Gastroesophageal sphincter (tissue), 3 donors: Measurements from ENCODE around the gene GSTA4.

Experiments used
- POLR2A ChIP-seq, 2 donors: fragments of 450-650 bp; IDR thresholded peaks; one replicate each; pipeline ENCODE4 v1.6.1; 2017; ENCODE audit warnings: antibody characterized with exemption in 2 of 2, mild to moderate bottlenecking in 2 of 2, moderate library complexity in 1 of 2
- TF ChIP-seq, protein P1 (sequence below), 4 experiments: fragments of 200-600 bp in 2 of 4; fragments of 450-650 bp in 2 of 4; sonication (generic) in 1 of 4; IDR thresholded peaks; one replicate each; pipeline ENCODE4 v1.5.1; 2017 to 2019; ENCODE audit warnings: antibody characterized with exemption in 4 of 4, mild to moderate bottlenecking in 2 of 4, moderate library complexity in 2 of 4

DNA sequence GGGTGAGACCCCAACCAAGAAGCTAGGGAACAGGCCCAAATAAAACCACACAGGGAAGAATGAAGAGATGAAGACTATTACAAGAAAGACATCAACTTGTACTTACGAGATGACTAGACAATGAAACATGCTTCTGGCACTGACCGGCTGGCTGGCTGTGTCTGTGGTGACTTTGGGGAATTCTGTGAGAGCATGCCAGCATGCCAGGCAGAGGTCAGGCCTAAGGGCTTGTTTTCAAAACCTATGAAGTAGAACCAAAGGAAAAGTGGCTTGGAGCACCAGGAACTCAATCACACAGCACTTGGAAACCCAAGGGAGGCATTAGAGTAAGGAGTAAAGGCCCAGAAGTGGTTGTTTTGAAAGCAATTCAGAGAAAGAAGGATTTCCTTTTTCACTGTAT, 57.2 kb downstream of the GSTA4 start:
- no peak for TF ChIP-seq POLR2A (IDR thresholded peaks at IDR 0.05)
- TF ChIP-seq, protein P1, sequence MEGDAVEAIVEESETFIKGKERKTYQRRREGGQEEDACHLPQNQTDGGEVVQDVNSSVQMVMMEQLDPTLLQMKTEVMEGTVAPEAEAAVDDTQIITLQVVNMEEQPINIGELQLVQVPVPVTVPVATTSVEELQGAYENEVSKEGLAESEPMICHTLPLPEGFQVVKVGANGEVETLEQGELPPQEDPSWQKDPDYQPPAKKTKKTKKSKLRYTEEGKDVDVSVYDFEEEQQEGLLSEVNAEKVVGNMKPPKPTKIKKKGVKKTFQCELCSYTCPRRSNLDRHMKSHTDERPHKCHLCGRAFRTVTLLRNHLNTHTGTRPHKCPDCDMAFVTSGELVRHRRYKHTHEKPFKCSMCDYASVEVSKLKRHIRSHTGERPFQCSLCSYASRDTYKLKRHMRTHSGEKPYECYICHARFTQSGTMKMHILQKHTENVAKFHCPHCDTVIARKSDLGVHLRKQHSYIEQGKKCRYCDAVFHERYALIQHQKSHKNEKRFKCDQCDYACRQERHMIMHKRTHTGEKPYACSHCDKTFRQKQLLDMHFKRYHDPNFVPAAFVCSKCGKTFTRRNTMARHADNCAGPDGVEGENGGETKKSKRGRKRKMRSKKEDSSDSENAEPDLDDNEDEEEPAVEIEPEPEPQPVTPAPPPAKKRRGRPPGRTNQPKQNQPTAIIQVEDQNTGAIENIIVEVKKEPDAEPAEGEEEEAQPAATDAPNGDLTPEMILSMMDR (IDR thresholded peaks at IDR 0.05) = no peak
